ENCODE measurements around the gene FBXO47.
"Not testable (repeated sequence)": the region's sequence is repeated elsewhere in the genome, so short reads cannot be mapped to it uniquely, and the experiment has no call there.

FBXO47 gene

GRCh38 chr17:38978180-38978579, 11.0 kb upstream of the FBXO47 start:
- DNase-seq, result no peak

GRCh38 chr17:38976187-38976551, 9.0 kb upstream of the FBXO47 start:
- DNase-seq, result peak; percentile 63

- DNase-seq, result no peak
Observed at GRCh38 chr17:38970804-38971203, 3.6 kb upstream of the FBXO47 start.

GRCh38 chr17:38970128-38970527, 2.9 kb upstream of the FBXO47 start:
- no peak for DNase-seq

GRCh38 chr17:38969281-38969680, 2.1 kb upstream of the FBXO47 start:
- DNase-seq, result no peak

- no peak for DNase-seq
Observed at GRCh38 chr17:38961413-38961812, 5.8 kb downstream of the FBXO47 start.

GRCh38 chr17:38960402-38960801, 6.8 kb downstream of the FBXO47 start:
- no peak for DNase-seq

GRCh38 chr17:38959508-38959907, 7.7 kb downstream of the FBXO47 start:
- DNase-seq, result no peak

GRCh38 chr17:38958756-38959155, 8.4 kb downstream of the FBXO47 start:
- peak; percentile 87 for DNase-seq

GRCh38 chr17:38958326-38958725, 8.9 kb downstream of the FBXO47 start:
- peak; percentile 79 for DNase-seq

- not testable (repeated sequence) for DNase-seq
Observed at GRCh38 chr17:38953800-38954199, 13.4 kb downstream of the FBXO47 start.

GRCh38 chr17:38947189-38947588, 20.0 kb downstream of the FBXO47 start:
- no peak for DNase-seq

GRCh38 chr17:38943607-38944006, 23.6 kb downstream of the FBXO47 start:
- DNase-seq, result no peak

GRCh38 chr17:38942696-38943334, 24.4 kb downstream of the FBXO47 start:
- DNase-seq, result no peak

GRCh38 chr17:38940404-38940803, 26.8 kb downstream of the FBXO47 start:
- DNase-seq, result no peak

- DNase-seq, result no peak
Observed at GRCh38 chr17:38939987-38940386, 27.2 kb downstream of the FBXO47 start.

GRCh38 chr17:38933962-38934361, 33.2 kb downstream of the FBXO47 start:
- peak; percentile 33 for DNase-seq

- not testable (repeated sequence) for DNase-seq
Observed at GRCh38 chr17:38930782-38931181, 36.4 kb downstream of the FBXO47 start.

GRCh38 chr17:38926293-38927070, 40.7 kb downstream of the FBXO47 start:
- DNase-seq, result peak; percentile 29

- DNase-seq, result peak; percentile 66
Observed at GRCh38 chr17:38925263-38925995, 41.8 kb downstream of the FBXO47 start, which contains the start of gene LASP1NB. LASP1NB (plus strand) TSS chr17:38925614.

- DNase-seq, result peak; percentile 74
Observed at GRCh38 chr17:38922538-38923297, 44.5 kb downstream of the FBXO47 start.

GRCh38 chr17:38921756-38922411, 45.3 kb downstream of the FBXO47 start:
- DNase-seq, result no peak

All from fibroblast of skin of right biceps (primary cell).